GM12864 (cell line): ENCODE results near the gene NAA10.

Experiments
- DNase-seq: peaks from one replicate; pipeline ENCODE4 v3.0.0-alpha.2; 2011; ENCODE audit warnings: low read depth
- H3K4me3 ChIP-seq: 2 replicates; pipeline ENCODE4 v1.5.1; 2011; ENCODE audit warnings: mild to moderate bottlenecking, low read depth, low read length, control low read depth
- CTCF ChIP-seq: IDR thresholded peaks from 2 replicates; pipeline ENCODE4 v1.5.1; 2011; ENCODE audit warnings: low read depth, mild to moderate bottlenecking, moderate library complexity, low read length, control low read depth, inconsistent platforms; ENCODE audit errors: missing control alignments

NAA10 gene

GRCh38 chrX:153973127-153974002, 38.5 kb upstream of the NAA10 start:
- H3K4me3 ChIP-seq, result peak overlapping the region; percentile 97
- no peak for DNase-seq
- TF ChIP-seq CTCF, result no peak

GRCh38 chrX:153972368-153973126, 37.7 kb upstream of the NAA10 start, which contains the start of gene TMEM187:
Gene TMEM187 (plus strand): TSS chrX:153972754. CDS start chrX:153982063, 9,309 bp downstream.
- TF ChIP-seq CTCF, result no peak
- DNase-seq, result peak; percentile 78
- H3K4me3 ChIP-seq, result peak within 1 kb of the TSS; percentile 97

GRCh38 chrX:153971450-153972367, 36.9 kb upstream of the NAA10 start, which contains the start of gene HCFC1:
Gene HCFC1 (minus strand): TSS chrX:153971818. CDS start chrX:153970840, 978 bp downstream.
- peak; percentile 46 for DNase-seq
- TF ChIP-seq CTCF, result no peak
- H3K4me3 ChIP-seq, result peak within 1 kb of the TSS; percentile 97

- H3K4me3 ChIP-seq, result peak overlapping the region; percentile 97
- no peak for TF ChIP-seq CTCF
- peak; percentile 57 for DNase-seq
Measured at GRCh38 chrX:153971124-153971449, 36.2 kb upstream of the NAA10 start.

DNA sequence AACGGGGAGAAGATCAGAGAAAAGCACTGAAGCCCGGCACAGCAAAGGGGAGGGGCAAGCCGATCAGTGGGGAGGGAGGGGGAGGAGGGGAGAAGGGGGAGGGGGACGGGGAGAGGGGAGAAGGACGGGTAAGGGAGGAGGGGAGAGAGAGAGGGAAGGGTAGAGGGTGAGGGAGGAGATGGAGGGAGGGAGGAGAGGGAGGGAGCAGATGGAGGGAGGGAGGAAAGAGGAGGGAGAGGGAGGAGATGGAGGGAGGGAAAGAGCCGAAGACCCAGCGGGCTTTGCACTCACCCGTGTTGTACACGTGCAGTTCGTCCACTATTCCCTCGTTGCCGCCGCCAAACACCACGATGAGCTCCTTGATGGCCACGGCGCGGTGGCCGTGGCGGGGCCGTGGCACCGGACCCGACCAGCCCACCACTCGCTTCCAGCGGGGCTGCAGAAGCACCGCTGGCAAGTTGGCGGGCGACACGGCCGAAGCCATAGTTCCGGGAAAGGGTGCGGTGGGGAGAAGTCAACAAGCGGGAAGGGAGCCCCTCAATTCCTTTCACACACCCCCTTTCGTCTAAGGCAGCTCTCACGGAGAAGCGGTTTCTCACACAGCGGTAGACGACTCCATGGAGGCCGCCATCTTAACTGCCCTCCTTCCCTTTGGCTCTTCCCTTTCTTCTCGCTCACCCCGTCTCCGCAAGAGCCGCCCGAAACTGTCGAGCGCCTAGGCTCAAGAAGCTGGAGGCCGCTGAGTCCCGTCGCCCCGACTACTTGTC, 35.7 kb upstream of the NAA10 start:
- TF ChIP-seq CTCF, result no peak
- no peak for DNase-seq
- peak overlapping the region; percentile 97 for H3K4me3 ChIP-seq

GRCh38 chrX:153969904-153970356, 35.1 kb upstream of the NAA10 start:
- TF ChIP-seq CTCF, result no peak
- H3K4me3 ChIP-seq, result peak overlapping the region; percentile 97
- DNase-seq, result no peak
